ENCODE measurements around the gene CDH15. TPM values are rescaled to one million over a fixed set of nuclear protein-coding genes. Genes with fewer than 3 reads are reported as not detected.

CDH15 gene
- total RNA-seq, 1 experiment from 2014 or later: 3.8 TPM

DNA sequence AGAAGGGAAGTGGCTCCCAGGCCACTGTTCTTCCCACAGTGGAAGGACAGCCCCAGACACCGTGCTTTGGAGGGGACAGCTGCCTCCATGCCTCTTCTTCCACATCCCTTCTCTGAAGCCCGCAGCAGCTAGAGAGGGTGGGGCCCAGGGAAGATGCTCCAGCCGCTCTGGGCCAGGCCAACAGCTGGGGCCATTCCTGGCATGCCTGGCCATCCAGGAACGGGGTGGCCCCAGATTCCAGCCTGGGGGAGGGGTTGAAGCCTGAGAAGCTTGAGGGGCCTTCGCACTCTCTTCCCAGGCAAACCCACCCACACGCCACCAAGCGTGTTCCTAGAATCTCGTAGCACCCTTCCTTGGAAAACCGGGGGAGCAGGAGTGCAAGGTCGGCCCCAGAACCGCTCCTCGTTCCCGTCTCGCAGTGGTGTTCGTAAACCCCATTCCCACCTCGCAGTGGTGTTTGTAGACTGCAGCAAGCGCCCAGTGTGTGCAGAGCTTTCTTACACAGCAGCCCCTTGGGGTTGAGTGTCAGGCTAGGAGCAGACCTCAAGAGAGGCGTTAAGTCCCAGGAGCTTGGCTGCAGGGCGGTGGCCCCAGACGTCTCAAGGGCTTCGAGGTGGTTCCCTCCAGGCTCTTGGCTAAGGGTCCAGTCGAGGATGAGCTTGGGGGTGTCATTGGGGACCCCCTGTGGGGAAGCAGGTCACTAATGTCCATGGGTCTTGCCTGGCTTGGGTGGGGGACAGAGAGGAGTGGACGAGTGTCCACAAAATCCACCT is 2.7 kb downstream of the CDH15 start:
- Histone ChIP-seq H3K9ac (ENCODE audit: low read length) (no peak overlapping the region), H3K36me3 (ENCODE audit: control insufficient read depth in 1 of 2, insufficient read depth in 2 of 2, low read length in 2 of 2) (no peaks in the 10 kb centered on the region), H3K27ac (ENCODE audit: low read depth, low read length) (no peak overlapping the region), H3K79me2 (ENCODE audit: insufficient read depth, low read length) (no peaks in the 10 kb centered on the region), H3K27me3 (ENCODE audit: insufficient read depth, low read length) (no peaks in the 10 kb centered on the region), H3K4me1 (ENCODE audit: control insufficient read depth in 1 of 2, insufficient read depth in 2 of 2, low read length in 2 of 2) (peaks cover 19 to 23% of the 10 kb centered on the region in 2 experiments), H3K4me2 (ENCODE audit: low read length) (no peak overlapping the region), H3K9me2 (ENCODE audit: insufficient read depth) (no peaks in the 10 kb centered on the region), H4K20me1 (ENCODE audit: insufficient read depth) (no peaks in the 10 kb centered on the region), H3K4me3 (replicated peaks in 1 of 2; ENCODE audit: low read depth in 1 of 2, low read length in 2 of 2) (no peak overlapping the region), H2AFZ (ENCODE audit: low read depth, low read length, poor library complexity, severe bottlenecking) (no peak overlapping the region), H3K9me3 (ENCODE audit: control insufficient read depth in 1 of 2, insufficient read depth in 1 of 2, low read depth in 1 of 2, low read length in 2 of 2) (no peaks in the 10 kb centered on the region)
- BruUV-seq (replicated peaks): no TSS peak
- DNase-seq (ENCODE audit: low read depth, low spot score) (no peak), ATAC-seq (no peak)
- no peak for TF ChIP-seq SP1 (IDR thresholded peaks at IDR 0.05; ENCODE audit: low read depth)
- TF ChIP-seq, protein P1, sequence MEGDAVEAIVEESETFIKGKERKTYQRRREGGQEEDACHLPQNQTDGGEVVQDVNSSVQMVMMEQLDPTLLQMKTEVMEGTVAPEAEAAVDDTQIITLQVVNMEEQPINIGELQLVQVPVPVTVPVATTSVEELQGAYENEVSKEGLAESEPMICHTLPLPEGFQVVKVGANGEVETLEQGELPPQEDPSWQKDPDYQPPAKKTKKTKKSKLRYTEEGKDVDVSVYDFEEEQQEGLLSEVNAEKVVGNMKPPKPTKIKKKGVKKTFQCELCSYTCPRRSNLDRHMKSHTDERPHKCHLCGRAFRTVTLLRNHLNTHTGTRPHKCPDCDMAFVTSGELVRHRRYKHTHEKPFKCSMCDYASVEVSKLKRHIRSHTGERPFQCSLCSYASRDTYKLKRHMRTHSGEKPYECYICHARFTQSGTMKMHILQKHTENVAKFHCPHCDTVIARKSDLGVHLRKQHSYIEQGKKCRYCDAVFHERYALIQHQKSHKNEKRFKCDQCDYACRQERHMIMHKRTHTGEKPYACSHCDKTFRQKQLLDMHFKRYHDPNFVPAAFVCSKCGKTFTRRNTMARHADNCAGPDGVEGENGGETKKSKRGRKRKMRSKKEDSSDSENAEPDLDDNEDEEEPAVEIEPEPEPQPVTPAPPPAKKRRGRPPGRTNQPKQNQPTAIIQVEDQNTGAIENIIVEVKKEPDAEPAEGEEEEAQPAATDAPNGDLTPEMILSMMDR (IDR thresholded peaks at IDR 0.05 in 2 of 3, conservative IDR thresholded peaks at IDR 0.05 in 1 of 3; ENCODE audit: borderline replicate concordance in 1 of 3, insufficient read depth in 1 of 3, low read depth in 2 of 3, low read length in 2 of 3): no peak
- no peak for TF ChIP-seq CBX3 (IDR thresholded peaks at IDR 0.05; ENCODE audit: low read depth)
- TF ChIP-seq YY1 (IDR thresholded peaks at IDR 0.05; ENCODE audit: extremely low read depth, insufficient replicate concordance, low read depth, low read length): no peak
- no peak for TF ChIP-seq TCF7L2 (IDR thresholded peaks at IDR 0.05; ENCODE audit: borderline replicate concordance, extremely low read depth, insufficient read depth, insufficient read length)
- TF ChIP-seq, protein P2, sequence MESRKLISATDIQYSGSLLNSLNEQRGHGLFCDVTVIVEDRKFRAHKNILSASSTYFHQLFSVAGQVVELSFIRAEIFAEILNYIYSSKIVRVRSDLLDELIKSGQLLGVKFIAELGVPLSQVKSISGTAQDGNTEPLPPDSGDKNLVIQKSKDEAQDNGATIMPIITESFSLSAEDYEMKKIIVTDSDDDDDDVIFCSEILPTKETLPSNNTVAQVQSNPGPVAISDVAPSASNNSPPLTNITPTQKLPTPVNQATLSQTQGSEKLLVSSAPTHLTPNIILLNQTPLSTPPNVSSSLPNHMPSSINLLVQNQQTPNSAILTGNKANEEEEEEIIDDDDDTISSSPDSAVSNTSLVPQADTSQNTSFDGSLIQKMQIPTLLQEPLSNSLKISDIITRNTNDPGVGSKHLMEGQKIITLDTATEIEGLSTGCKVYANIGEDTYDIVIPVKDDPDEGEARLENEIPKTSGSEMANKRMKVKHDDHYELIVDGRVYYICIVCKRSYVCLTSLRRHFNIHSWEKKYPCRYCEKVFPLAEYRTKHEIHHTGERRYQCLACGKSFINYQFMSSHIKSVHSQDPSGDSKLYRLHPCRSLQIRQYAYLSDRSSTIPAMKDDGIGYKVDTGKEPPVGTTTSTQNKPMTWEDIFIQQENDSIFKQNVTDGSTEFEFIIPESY (IDR thresholded peaks at IDR 0.05; ENCODE audit: extremely low read depth, insufficient replicate concordance, low read length): no peak
- TF ChIP-seq SIN3A (IDR thresholded peaks at IDR 0.05; ENCODE audit: low read depth): no peak
- TF ChIP-seq, protein P3, sequence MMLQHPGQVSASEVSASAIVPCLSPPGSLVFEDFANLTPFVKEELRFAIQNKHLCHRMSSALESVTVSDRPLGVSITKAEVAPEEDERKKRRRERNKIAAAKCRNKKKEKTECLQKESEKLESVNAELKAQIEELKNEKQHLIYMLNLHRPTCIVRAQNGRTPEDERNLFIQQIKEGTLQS (IDR thresholded peaks at IDR 0.05): no peak
- no peak for TF ChIP-seq FOSL1 (IDR thresholded peaks at IDR 0.05; ENCODE audit: low read depth)
- TF ChIP-seq POLR2AphosphoS5 (IDR thresholded peaks at IDR 0.05; ENCODE audit: low read depth, low read length): no peak
- TF ChIP-seq, protein P4, sequence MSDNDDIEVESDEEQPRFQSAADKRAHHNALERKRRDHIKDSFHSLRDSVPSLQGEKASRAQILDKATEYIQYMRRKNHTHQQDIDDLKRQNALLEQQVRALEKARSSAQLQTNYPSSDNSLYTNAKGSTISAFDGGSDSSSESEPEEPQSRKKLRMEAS (IDR thresholded peaks at IDR 0.05): no peak
- TF ChIP-seq, protein P5, sequence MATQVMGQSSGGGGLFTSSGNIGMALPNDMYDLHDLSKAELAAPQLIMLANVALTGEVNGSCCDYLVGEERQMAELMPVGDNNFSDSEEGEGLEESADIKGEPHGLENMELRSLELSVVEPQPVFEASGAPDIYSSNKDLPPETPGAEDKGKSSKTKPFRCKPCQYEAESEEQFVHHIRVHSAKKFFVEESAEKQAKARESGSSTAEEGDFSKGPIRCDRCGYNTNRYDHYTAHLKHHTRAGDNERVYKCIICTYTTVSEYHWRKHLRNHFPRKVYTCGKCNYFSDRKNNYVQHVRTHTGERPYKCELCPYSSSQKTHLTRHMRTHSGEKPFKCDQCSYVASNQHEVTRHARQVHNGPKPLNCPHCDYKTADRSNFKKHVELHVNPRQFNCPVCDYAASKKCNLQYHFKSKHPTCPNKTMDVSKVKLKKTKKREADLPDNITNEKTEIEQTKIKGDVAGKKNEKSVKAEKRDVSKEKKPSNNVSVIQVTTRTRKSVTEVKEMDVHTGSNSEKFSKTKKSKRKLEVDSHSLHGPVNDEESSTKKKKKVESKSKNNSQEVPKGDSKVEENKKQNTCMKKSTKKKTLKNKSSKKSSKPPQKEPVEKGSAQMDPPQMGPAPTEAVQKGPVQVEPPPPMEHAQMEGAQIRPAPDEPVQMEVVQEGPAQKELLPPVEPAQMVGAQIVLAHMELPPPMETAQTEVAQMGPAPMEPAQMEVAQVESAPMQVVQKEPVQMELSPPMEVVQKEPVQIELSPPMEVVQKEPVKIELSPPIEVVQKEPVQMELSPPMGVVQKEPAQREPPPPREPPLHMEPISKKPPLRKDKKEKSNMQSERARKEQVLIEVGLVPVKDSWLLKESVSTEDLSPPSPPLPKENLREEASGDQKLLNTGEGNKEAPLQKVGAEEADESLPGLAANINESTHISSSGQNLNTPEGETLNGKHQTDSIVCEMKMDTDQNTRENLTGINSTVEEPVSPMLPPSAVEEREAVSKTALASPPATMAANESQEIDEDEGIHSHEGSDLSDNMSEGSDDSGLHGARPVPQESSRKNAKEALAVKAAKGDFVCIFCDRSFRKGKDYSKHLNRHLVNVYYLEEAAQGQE (IDR thresholded peaks at IDR 0.05; ENCODE audit: low read depth): no peak
- TF ChIP-seq EGR1 (IDR thresholded peaks at IDR 0.05; ENCODE audit: low read depth): no peak
- no peak for TF ChIP-seq EZH2 (IDR thresholded peaks at IDR 0.05)
- no peak for TF ChIP-seq CEBPB (IDR thresholded peaks at IDR 0.05; ENCODE audit: low read depth)
- no peak for TF ChIP-seq JUND (IDR thresholded peaks at IDR 0.05)
- ChIA-PET POLR2A (interaction anchor here (0.6 to 1.1 kb wide), 2 partner anchors 19 to 754 kb away, joined by 3 read pairs; no protein-coding TSS in a partner anchor), CTCF (no interaction called here), RAD21 (ENCODE audit: low non-redundant PET in 1 of 2, low total read pairs in 2 of 2, uncharacterized antibody in 2 of 2, unreplicated experiment in 2 of 2) (no interaction called here)
- intact Hi-C loops (cut with micrococcal nuclease): no loop called here

All from HCT116 (cell line).